Caco-2 (cell line): Measurements from ENCODE around the gene DVL1. TPM values are rescaled to one million over a fixed set of nuclear protein-coding genes. Genes with fewer than 3 reads are reported as not detected.
"Not testable (repeated sequence)": the region's sequence is repeated elsewhere in the genome, so short reads cannot be mapped to it uniquely, and the experiment has no call there.

ENCODE experiments used
- BruUV-seq: library from RNA; stranded (reverse); fragments of 400-500 nt; replicated peaks from 2 replicates; lab custom pipeline; 2021; lab: Mats Ljungman, UMichigan
- CTCF ChIA-PET: fragments of 300-600 bp; sonication (Branson Sonifier 250); formaldehyde crosslinking; loops from one replicate; lab custom pipeline; 2022; ENCODE audit warnings: antibody characterized with exemption; lab: Charles Lee
- POLR2A ChIA-PET: fragments of 300-600 bp; sonication (Branson Sonifier 250); formaldehyde crosslinking; loops from one replicate; lab custom pipeline; 2022; ENCODE audit warnings: antibody characterized with exemption; lab: Charles Lee
- DNase-seq, 2 experiments: peaks; one replicate each; pipeline versions ENCODE4 v3.0.0 to v3.0.0-alpha.2; 2020 to 2022
- H3K27me3 ChIP-seq: replicated peaks from 2 replicates; pipeline ENCODE4 v1.6.0; 2011; ENCODE audit warnings: low read length; ENCODE audit not compliant: control insufficient read depth, insufficient read depth
- H3K36me3 ChIP-seq: 2 replicates; pipeline ENCODE4 v1.5.1; 2011; ENCODE audit warnings: low read length; ENCODE audit not compliant: control insufficient read depth, insufficient read depth
- H3K4me1 ChIP-seq: fragments of 250-450 bp; sonication (Bioruptor Pico); 2 replicates; pipeline ENCODE4 v1.5.1; 2020; ENCODE audit warnings: mild to moderate bottlenecking
- H3K4me3 ChIP-seq: 2 replicates; pipeline ENCODE4 v1.5.1; 2011; ENCODE audit warnings: low read depth, mild to moderate bottlenecking, control low read depth, low read length
- H3K9me3 ChIP-seq: fragments of 250-450 bp; sonication (Bioruptor Pico); 2 replicates; pipeline ENCODE4 v1.5.1; 2020; ENCODE audit warnings: mild to moderate bottlenecking, moderate library complexity
- H3K27ac Mint-ChIP-seq: one replicate; pipeline ENCODE4 v1.8.0; 2022; ENCODE audit warnings: mixed read lengths; ENCODE audit not compliant: unreplicated experiment
- H3K27me3 Mint-ChIP-seq: one replicate; pipeline ENCODE4 v1.8.0; 2022; ENCODE audit warnings: mixed read lengths; ENCODE audit not compliant: insufficient read depth, unreplicated experiment
- H3K36me3 Mint-ChIP-seq: one replicate; pipeline ENCODE4 v1.8.0; 2022; ENCODE audit warnings: mild to moderate bottlenecking, mixed read lengths; ENCODE audit not compliant: insufficient read depth, unreplicated experiment
- H3K4me1 Mint-ChIP-seq: one replicate; pipeline ENCODE4 v1.8.0; 2022; ENCODE audit warnings: low read depth, mixed read lengths; ENCODE audit not compliant: unreplicated experiment
- H3K4me3 Mint-ChIP-seq: one replicate; pipeline ENCODE4 v1.8.0; 2022; ENCODE audit warnings: mild to moderate bottlenecking, moderate library complexity, mixed read lengths; ENCODE audit not compliant: unreplicated experiment
- H3K9me3 Mint-ChIP-seq: one replicate; pipeline ENCODE4 v1.8.0; 2022; ENCODE audit warnings: mixed read lengths; ENCODE audit not compliant: unreplicated experiment
- CTCF ChIP-seq, 2 experiments: fragments of 200-600 bp in 1 of 2; IDR thresholded peaks; 1 replicate in 1 of 2; 2 replicates in 1 of 2; pipeline versions ENCODE4 v1.5.1 to v1.8.0; 2011 to 2022; ENCODE audit warnings: antibody characterized with exemption in 1 of 2, control low read depth in 1 of 2, inconsistent platforms in 1 of 2, low read depth in 1 of 2, low read length in 1 of 2, mild to moderate bottlenecking in 1 of 2, moderate library complexity in 1 of 2; ENCODE audit not compliant: insufficient read depth in 1 of 2, severe bottlenecking in 1 of 2, unreplicated experiment in 1 of 2
- intact Hi-C: fragments of 100-400 bp; cut with micrococcal nuclease; formaldehyde crosslinking; loops from one replicate; pipeline ENCODE4 v1.10.0; 2022; ENCODE audit not compliant: unreplicated experiment
- total RNA-seq: library from RNA; stranded (reverse); gene quantifications from 2 replicates; pipeline ENCODE4 v1.2.3, GENCODE V29; 2022

Gene DVL1
- total RNA-seq, 1 experiment from 2014 or later = 40.6 TPM

- Mint-ChIP-seq H3K9me3 (no peaks in the 10 kb centered on the region), H3K4me1 (peaks cover 6% of the 10 kb centered on the region), H3K27me3 (no peaks in the 10 kb centered on the region), H3K4me3 (no peak overlapping the region), H3K36me3 (peaks cover 85% of the 10 kb centered on the region), H3K27ac (no peak overlapping the region)
- BruUV-seq = TSS peak; percentile 45
- Histone ChIP-seq H3K27me3 (no peaks in the 10 kb centered on the region), H3K4me1 (no peaks in the 10 kb centered on the region), H3K4me3 (no peak overlapping the region), H3K9me3 (no peaks in the 10 kb centered on the region), H3K36me3 (no peaks in the 10 kb centered on the region; the same call in 1 of the 2 replicates)
- intact Hi-C loops = no loop called here
- no peak for DNase-seq
- TF ChIP-seq CTCF (IDR thresholded peaks at IDR 0.05; ENCODE audit: insufficient read depth in 1 of 2, low read depth in 1 of 2, low read length in 1 of 2, severe bottlenecking in 1 of 2, unreplicated experiment in 1 of 2) = no peak
- ChIA-PET CTCF (no interaction called here), POLR2A (interaction anchor here (0.7 kb wide), 1 partner anchor 319 kb away, joined by 4 read pairs; no protein-coding TSS in a partner anchor)
These were observed 31.8 kb downstream of the DVL1 start for GRCh38 chr1:1317420-1317819.

- H3K9me3 Mint-ChIP-seq, H3K27me3 Mint-ChIP-seq, H3K9me3 ChIP-seq, H3K4me1 Mint-ChIP-seq, H3K4me3 Mint-ChIP-seq, H3K4me1 ChIP-seq, POLR2A ChIA-PET, H3K27me3 ChIP-seq, DNase-seq, intact Hi-C loops, BruUV-seq, H3K36me3 ChIP-seq, H3K27ac Mint-ChIP-seq, H3K4me3 ChIP-seq, CTCF ChIA-PET: not testable (repeated sequence)
- H3K36me3 Mint-ChIP-seq = peaks cover 85% of the 10 kb centered on the region
These were observed 33.0 kb downstream of the DVL1 start for GRCh38 chr1:1316199-1316598.

- no peak for DNase-seq
- Mint-ChIP-seq H3K27ac (peak overlapping the region; percentile 49), H3K36me3 (peaks cover 86% of the 10 kb centered on the region), H3K9me3 (no peaks in the 10 kb centered on the region), H3K27me3 (no peaks in the 10 kb centered on the region), H3K4me3 (no peak overlapping the region), H3K4me1 (peaks cover 6% of the 10 kb centered on the region)
- no peaks in the 10 kb centered on the region; the same call in 1 of the 2 replicates for H3K36me3 ChIP-seq
- TF ChIP-seq CTCF (IDR thresholded peaks at IDR 0.05; ENCODE audit: insufficient read depth in 1 of 2, low read depth in 1 of 2, low read length in 1 of 2, severe bottlenecking in 1 of 2, unreplicated experiment in 1 of 2) = no peak
- ChIA-PET POLR2A (no interaction called here), CTCF (no interaction called here)
- no peaks in the 10 kb centered on the region for H3K27me3 ChIP-seq
- intact Hi-C loops = no loop called here
- no TSS peak for BruUV-seq
- H3K4me3 ChIP-seq = no peak overlapping the region
- H3K4me1 ChIP-seq = no peaks in the 10 kb centered on the region
- no peaks in the 10 kb centered on the region for H3K9me3 ChIP-seq
These were observed 33.7 kb downstream of the DVL1 start for GRCh38 chr1:1315435-1315954.
